Suprapubic skin (tissue), 4 donors: Measurements from ENCODE around the gene MCF2L.

Experiments
- CTCF ChIP-seq, 2 donors: fragments of 200-600 bp in 1 of 2; fragments of 450-650 bp in 1 of 2; sonication (generic) in 1 of 2; IDR thresholded peaks; one replicate each; pipeline ENCODE4 v1.5.1; 2016 to 2019; ENCODE audit warnings: antibody characterized with exemption in 2 of 2, mild to moderate bottlenecking in 1 of 2, moderate library complexity in 1 of 2
- EP300 ChIP-seq: sonication (generic); formaldehyde crosslinking; IDR thresholded peaks from one replicate; pipeline ENCODE4 v1.6.1; 2017; ENCODE audit warnings: antibody characterized with exemption
- POLR2A ChIP-seq, 2 donors: fragments of 450-650 bp; IDR thresholded peaks; one replicate each; pipeline ENCODE4 v1.6.1; 2017; ENCODE audit warnings: antibody characterized with exemption in 2 of 2, mild to moderate bottlenecking in 2 of 2, moderate library complexity in 2 of 2
- POLR2AphosphoS5 ChIP-seq, 3 donors: sonication (generic); formaldehyde crosslinking; IDR thresholded peaks; one replicate each; pipeline ENCODE4 v1.6.1; 2017; ENCODE audit warnings: antibody characterized with exemption in 3 of 3

GRCh38 chr13:113112893-113113845, 144.2 kb downstream of the MCF2L start:
- TF ChIP-seq CTCF (IDR thresholded peaks at IDR 0.05) (no peak), POLR2AphosphoS5 (IDR thresholded peaks at IDR 0.05) (no peak), POLR2A (IDR thresholded peaks at IDR 0.05) (no peak), EP300 (no peak)
